ENCODE results near the gene EXOSC10. TPM values are rescaled to one million over a fixed set of nuclear protein-coding genes. Genes with fewer than 3 reads are reported as not detected.

EXOSC10 gene
- total RNA-seq, 4 donors from 2014 or later = 32.4 to 98.1 (median 59.9) TPM

DNA sequence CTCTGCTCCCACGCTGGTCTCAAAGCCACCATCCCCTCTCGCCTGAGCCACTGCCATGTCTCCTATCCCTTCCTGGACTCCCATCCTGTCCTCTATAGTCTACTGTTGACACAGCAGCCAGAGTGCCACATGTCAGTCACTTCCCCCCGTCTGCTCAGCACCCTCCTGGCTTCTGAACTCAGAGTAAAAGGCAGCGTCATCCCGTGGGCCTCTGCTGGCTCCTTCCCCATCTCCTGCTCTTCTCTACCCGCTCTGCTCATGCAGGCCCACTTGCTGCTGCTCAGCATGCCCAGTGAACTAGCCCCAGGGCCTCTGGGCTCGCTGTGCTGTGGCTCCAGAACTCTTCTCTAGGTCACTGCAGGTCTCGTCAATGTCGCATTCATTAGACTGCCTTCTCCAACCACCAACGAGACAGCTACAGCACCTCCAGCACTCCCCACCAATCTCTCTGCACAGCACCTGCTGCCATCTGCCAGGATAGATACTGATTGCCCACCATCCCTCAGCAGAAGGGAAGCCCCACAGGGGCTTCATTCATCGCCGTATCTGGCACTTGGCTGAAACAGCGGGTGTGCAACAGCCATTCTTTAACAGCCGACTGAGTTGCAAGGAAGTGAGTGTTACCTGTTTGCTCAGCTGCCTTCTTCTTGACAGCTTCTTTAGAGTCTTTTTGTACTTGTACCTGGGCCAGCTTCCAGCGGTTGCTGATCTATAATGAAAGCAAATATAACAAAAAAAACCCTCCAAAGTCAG is 28.0 kb downstream of the EXOSC10 start:
- Histone ChIP-seq H3K27ac (no peak overlapping the region), H3K27me3 (no peaks in the 10 kb centered on the region), H3K9me3 (no peaks in the 10 kb centered on the region), H3K4me3 (no peak overlapping the region), H3K36me3 (no peaks in the 10 kb centered on the region), H3K4me1 (no peaks in the 10 kb centered on the region)
- TF ChIP-seq, protein P1, sequence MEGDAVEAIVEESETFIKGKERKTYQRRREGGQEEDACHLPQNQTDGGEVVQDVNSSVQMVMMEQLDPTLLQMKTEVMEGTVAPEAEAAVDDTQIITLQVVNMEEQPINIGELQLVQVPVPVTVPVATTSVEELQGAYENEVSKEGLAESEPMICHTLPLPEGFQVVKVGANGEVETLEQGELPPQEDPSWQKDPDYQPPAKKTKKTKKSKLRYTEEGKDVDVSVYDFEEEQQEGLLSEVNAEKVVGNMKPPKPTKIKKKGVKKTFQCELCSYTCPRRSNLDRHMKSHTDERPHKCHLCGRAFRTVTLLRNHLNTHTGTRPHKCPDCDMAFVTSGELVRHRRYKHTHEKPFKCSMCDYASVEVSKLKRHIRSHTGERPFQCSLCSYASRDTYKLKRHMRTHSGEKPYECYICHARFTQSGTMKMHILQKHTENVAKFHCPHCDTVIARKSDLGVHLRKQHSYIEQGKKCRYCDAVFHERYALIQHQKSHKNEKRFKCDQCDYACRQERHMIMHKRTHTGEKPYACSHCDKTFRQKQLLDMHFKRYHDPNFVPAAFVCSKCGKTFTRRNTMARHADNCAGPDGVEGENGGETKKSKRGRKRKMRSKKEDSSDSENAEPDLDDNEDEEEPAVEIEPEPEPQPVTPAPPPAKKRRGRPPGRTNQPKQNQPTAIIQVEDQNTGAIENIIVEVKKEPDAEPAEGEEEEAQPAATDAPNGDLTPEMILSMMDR (IDR thresholded peaks at IDR 0.05) = no peak
- no peak for TF ChIP-seq POLR2A (IDR thresholded peaks at IDR 0.05)
- intact Hi-C loops (cut with DNase I; ENCODE audit: low total_unique reads) = no loop called here
- no peak for DNase-seq

DNA sequence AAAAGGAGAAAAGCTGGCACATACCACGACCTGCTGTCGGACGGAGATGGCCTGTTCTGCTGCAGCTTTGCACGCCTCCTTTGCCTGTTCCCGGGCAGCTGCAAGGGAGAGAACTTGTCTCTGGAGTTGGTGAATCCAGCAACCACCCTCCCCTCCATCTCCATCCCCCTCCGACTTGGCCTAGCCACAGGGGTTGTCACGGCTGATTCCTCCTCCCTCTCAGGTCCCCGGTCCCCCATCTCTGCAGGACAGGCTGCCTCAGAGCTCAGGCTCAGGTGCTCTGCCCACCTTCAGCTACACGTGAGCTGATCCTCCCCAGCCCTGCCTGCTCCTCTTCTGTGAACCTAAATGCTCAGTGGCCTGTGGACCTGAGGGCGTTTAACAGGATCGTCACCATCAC is 28.8 kb downstream of the EXOSC10 start:
- H3K4me3 ChIP-seq = no peak overlapping the region
- no peaks in the 10 kb centered on the region for H3K36me3 ChIP-seq
- intact Hi-C loops (cut with DNase I; ENCODE audit: low total_unique reads) = no loop called here
- no peak overlapping the region for H3K27ac ChIP-seq
- H3K4me1 ChIP-seq = no peaks in the 10 kb centered on the region
- no peaks in the 10 kb centered on the region for H3K27me3 ChIP-seq
- no peak for TF ChIP-seq POLR2A (IDR thresholded peaks at IDR 0.05)
- TF ChIP-seq, protein P1 (IDR thresholded peaks at IDR 0.05) = no peak
- H3K9me3 ChIP-seq = no peaks in the 10 kb centered on the region
- DNase-seq = no peak

DNA sequence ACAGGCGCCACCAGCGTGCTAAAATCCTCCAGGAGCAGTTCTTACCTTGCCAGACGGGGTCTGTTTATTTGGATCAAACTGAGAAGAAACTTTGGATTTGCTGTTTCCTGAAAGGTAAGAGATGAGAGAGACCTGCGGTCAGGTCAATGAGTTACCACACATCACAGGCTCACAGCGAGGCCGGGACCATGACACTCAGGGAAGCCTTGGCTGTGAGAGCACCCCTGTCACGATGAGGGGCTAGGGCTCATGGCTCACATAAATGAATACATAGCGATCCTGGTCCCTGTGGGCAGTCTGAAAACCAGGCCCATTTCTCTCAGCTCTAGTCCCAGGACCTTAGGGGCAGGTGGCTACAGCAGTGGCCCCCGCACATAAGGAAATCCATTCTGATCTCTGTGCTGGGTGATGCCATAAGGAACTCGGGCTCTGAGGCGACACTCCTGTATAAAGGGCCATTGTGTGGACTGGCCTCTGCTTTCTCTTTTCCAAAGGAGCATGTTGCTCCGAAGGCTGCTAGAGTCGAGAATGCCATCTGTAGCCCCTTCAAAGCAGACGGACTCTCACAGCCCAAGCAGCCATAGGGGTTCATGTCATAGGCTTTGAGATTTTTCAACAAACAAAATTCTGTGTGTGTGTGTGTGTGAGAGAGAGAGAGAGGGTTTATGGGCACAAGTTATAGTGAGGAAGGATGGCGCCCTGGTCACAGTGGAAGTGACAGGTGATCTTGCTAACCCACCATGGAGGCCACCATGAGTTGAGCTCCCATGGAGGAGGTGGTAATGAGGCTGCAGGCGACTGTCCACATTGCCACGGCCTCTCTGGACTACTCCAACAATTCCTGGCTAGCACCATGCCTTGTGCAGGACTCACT is 30.8 kb downstream of the EXOSC10 start:
- no peak overlapping the region for H3K27ac ChIP-seq
- no peaks in the 10 kb centered on the region for H3K4me1 ChIP-seq
- TF ChIP-seq POLR2A (IDR thresholded peaks at IDR 0.05) = no peak
- TF ChIP-seq, protein P1 (IDR thresholded peaks at IDR 0.05) = no peak
- no peak overlapping the region for H3K4me3 ChIP-seq
- intact Hi-C loops (cut with DNase I; ENCODE audit: low total_unique reads) = no loop called here
- H3K27me3 ChIP-seq = no peaks in the 10 kb centered on the region
- H3K9me3 ChIP-seq = no peaks in the 10 kb centered on the region
- no peaks in the 10 kb centered on the region for H3K36me3 ChIP-seq
- DNase-seq = no peak

DNA sequence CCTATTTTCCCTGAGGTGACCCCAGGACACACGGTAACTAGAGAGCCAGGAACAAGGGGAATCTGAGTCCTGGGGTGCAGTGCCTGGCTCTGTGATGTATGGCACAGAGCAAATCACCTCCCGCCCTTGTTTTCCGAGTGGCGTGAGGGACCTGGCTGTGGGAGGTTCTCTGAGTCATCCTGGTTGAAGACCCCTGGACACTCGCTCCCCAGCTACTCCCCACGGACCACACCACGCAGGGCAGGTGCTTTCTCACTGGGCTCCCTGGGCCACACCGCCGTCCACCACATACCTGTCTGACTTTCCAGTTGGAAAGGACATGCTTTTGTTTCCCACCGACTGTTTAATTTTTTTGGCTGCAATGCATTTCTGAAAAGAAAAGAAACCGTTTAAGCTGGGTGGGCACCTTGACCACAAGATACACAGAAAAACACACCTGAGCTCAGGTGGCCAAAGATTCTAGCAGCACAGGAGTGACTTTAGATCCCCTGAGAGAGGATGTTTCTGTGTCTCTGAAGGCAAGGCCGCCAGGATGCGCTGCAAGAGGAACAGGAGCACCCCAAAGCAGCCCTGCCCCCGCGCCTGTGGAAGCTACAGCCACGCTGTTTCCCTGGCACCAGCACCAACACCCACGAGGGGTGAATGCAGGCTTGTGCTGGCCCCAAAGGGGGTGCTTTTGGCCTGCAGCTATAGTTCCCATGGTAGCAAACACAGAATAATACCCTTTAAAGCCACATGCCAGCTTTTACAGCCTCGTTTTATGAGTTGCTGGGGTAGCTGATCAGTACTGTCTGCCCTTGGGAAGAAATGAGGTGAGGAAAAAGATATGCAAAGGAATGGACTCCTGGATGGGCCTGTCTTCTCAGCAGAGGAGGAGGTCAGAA is 31.7 kb downstream of the EXOSC10 start:
- H3K4me1 ChIP-seq = no peaks in the 10 kb centered on the region

More for the DNA sequence above, 31.7 kb downstream of the EXOSC10 start:
- TF ChIP-seq, protein P1 (IDR thresholded peaks at IDR 0.05) = no peak
- TF ChIP-seq POLR2A (IDR thresholded peaks at IDR 0.05) = no peak
- intact Hi-C loops (cut with DNase I; ENCODE audit: low total_unique reads) = no loop called here
- H3K27me3 ChIP-seq = no peaks in the 10 kb centered on the region
- no peak overlapping the region for H3K27ac ChIP-seq
- no peaks in the 10 kb centered on the region for H3K9me3 ChIP-seq
- H3K4me3 ChIP-seq = no peak overlapping the region
- no peak for DNase-seq
- H3K36me3 ChIP-seq = no peaks in the 10 kb centered on the region

Data from uterus (tissue), 4 donors.